GM19328 (cell line): Measurements from ENCODE around the gene VHLL.

Experiments
- ATAC-seq: cut with Tn5 transposase; IDR thresholded peaks from one replicate; pipeline ENCODE4 v1.9.1; 2021; ENCODE audit warnings: mild to moderate bottlenecking, moderate library complexity; ENCODE audit not compliant: unreplicated experiment

The VHLL gene

GRCh38 chr1:156291226-156292061, 7.7 kb downstream of the VHLL start:
- ATAC-seq, result no peak

GRCh38 chr1:156289857-156290256, 9.2 kb downstream of the VHLL start:
- no peak for ATAC-seq

- ATAC-seq, result no peak
These were observed 13.0 kb downstream of the VHLL start for GRCh38 chr1:156286061-156286460.

GRCh38 chr1:156285437-156285836, 13.7 kb downstream of the VHLL start:
- ATAC-seq, result no peak

- ATAC-seq, result no peak
These were observed 14.3 kb downstream of the VHLL start for GRCh38 chr1:156284757-156285156.

- no peak for ATAC-seq
These were observed 15.0 kb downstream of the VHLL start, which contains the start of gene TMEM79 for GRCh38 chr1:156284112-156284511. TSS of gene TMEM79 (plus strand) at chr1:156284325. CDS start at chr1:156285227, 902 bp downstream.

GRCh38 chr1:156283521-156283920, 15.6 kb downstream of the VHLL start:
- no peak for ATAC-seq

- ATAC-seq, result peak; percentile 71
These were observed 16.5 kb downstream of the VHLL start, which contains the start of gene SMG5 for GRCh38 chr1:156282479-156283222. TSS of gene SMG5 (minus strand) at chr1:156282825. CDS start at chr1:156282680, 145 bp downstream.

GRCh38 chr1:156281693-156282478, 17.2 kb downstream of the VHLL start:
- ATAC-seq, result peak; percentile 4

GRCh38 chr1:156281281-156281680, 17.8 kb downstream of the VHLL start:
- ATAC-seq, result no peak

- no peak for ATAC-seq
These were observed 19.3 kb downstream of the VHLL start for GRCh38 chr1:156279837-156280236.

- ATAC-seq, result no peak
These were observed 22.1 kb downstream of the VHLL start for GRCh38 chr1:156276966-156277381.

- no peak for ATAC-seq
These were observed 22.6 kb downstream of the VHLL start for GRCh38 chr1:156276532-156276931.

- ATAC-seq, result no peak
These were observed 28.8 kb downstream of the VHLL start for GRCh38 chr1:156270314-156270713.

GRCh38 chr1:156268336-156268735, 30.8 kb downstream of the VHLL start:
- no peak for ATAC-seq

GRCh38 chr1:156266051-156266450, 33.1 kb downstream of the VHLL start:
- no peak for ATAC-seq

- no peak for ATAC-seq
These were observed 35.8 kb downstream of the VHLL start for GRCh38 chr1:156263288-156263655.

GRCh38 chr1:156262461-156263287, 36.4 kb downstream of the VHLL start:
- ATAC-seq, result no peak

GRCh38 chr1:156260896-156261295, 38.2 kb downstream of the VHLL start:
- no peak for ATAC-seq

- no peak for ATAC-seq
These were observed 39.3 kb downstream of the VHLL start for GRCh38 chr1:156259805-156260204.
